LNCAP (cell line): ENCODE data around the gene C12orf60.

Source experiments
- TF ChIP-seq, protein P1 (sequence below): fragments of 450-650 bp; IDR thresholded peaks from 2 replicates; pipeline ENCODE4 v1.5.1; 2017; ENCODE audit warnings: mild to moderate bottlenecking

Gene C12orf60

DNA sequence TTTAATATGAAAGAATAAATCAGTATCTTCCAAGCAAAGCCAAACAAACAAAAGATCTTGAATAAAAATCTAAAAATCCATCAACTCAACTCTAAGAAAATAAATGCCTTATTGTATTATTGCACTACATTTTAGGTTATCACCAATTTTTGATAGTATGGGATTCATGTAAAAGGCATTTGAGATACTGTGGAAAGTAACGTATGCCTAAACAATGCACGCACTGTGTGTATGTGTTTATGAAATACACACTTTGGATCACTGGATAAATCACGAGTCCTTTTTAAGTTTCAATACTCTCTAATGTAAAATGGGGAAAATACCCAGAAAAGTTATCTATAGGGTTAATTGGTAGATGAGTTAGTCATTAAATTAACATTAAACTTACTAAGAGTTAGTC is 17.9 kb upstream of the C12orf60 start:
- TF ChIP-seq, protein P1, sequence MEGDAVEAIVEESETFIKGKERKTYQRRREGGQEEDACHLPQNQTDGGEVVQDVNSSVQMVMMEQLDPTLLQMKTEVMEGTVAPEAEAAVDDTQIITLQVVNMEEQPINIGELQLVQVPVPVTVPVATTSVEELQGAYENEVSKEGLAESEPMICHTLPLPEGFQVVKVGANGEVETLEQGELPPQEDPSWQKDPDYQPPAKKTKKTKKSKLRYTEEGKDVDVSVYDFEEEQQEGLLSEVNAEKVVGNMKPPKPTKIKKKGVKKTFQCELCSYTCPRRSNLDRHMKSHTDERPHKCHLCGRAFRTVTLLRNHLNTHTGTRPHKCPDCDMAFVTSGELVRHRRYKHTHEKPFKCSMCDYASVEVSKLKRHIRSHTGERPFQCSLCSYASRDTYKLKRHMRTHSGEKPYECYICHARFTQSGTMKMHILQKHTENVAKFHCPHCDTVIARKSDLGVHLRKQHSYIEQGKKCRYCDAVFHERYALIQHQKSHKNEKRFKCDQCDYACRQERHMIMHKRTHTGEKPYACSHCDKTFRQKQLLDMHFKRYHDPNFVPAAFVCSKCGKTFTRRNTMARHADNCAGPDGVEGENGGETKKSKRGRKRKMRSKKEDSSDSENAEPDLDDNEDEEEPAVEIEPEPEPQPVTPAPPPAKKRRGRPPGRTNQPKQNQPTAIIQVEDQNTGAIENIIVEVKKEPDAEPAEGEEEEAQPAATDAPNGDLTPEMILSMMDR = no peak

DNA sequence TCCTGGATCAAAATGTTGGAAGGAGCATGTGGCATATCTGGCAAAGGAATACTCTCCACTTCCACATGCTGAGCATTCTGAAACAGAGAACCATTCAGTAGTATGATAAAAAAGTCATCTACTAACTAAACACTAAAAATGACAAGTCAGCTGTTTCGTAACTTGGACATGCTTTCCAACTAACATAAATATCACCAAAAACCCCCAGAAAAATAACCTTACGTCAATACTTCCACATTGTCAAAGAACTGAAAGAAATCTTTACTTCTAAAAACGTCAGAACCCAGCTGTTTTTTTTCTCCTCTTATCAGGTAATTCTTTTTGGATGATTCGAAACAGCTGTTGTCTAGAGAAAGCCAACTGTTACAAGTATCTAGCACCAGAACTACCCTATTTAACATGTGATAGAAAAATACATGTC is 8.4 kb upstream of the C12orf60 start:
- TF ChIP-seq, protein P1 = no peak

DNA sequence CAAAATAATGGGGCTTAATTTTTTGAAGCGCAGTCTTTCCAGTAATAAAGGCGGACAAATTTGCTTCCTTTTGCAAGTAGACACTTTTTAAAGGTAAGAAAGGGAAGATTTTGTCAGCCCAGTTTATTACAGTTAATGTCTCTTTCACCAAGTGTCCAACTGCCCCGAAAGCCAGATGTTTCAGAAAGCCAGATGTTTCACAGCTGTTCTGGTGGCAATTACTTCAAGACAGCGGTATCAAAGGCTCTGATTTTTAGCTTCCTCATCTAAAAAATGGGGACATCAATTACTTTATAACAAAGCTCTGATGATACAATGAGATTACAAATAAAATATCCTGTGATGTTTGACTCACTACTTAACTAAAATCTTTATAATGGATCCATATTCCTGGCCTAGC is 1.2 kb upstream of the C12orf60 start:
- TF ChIP-seq, protein P1 = no peak

DNA sequence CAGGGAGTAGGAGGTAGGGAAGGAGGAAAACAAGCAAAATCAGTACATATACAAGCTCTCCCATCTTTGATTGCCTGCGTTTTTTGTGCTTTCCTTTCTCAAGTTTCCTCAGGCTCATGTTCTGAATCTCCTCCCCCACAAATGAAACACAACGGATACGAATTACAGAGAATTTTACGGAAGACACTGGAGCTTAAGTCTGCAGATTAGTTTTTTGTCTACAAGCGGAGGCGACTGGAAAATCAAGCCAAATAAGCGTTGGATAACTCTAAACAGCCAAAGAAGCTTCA is 804 bp upstream of the C12orf60 start:
- TF ChIP-seq, protein P1 = no peak

DNA sequence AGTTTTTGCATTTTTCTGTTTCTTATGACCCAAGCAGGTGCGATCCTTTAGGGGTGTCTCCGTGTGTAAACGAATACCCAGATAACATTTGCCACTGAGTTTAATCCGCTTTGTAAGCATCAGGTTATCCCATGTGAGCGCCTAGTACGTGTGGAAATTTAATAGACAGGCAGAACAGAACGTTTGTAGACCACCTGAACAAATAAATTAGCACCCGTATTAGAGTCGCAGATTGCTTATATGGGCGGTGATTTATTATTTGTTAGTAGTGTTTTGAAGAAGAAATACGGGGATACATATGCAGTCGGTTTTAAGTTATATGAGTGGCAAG is 325 bp downstream of the C12orf60 start:
- TF ChIP-seq, protein P1 = no peak

DNA sequence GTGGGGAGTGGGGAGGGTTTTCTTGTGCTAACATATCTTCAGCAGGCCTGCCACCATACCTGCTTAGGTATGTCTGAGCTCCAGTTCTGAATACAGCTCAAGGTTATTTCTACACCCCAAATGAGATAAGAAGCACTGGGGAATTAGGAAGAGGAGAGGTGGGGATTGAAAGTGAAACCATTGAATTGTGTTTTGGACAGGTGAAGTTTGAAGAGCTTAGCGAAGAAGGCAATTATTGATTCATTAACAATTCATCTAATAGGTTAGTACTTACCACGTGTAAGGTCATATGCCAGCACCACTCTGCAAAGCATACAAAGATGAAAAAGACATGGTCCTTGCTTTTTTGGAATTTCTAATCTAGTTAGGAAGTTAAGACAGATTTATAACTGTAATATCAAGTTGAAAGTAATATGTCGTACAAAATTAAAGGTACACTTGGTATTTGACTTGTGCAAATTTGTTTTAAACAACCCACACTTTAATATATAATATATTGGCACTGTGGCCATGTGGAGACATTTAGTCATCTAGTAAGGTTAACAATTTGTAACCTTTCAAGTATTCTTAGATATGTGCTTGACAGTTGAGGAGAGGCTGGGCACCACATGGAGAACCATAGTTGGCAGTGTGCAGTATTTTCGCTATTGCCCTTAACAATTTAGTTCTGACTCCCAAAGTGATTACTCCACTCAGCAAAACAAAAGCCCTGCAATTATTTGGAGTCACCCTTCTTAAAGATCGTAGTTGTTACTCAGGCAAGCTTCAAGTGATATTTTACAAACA is 6.9 kb downstream of the C12orf60 start:
- TF ChIP-seq, protein P1 = no peak

DNA sequence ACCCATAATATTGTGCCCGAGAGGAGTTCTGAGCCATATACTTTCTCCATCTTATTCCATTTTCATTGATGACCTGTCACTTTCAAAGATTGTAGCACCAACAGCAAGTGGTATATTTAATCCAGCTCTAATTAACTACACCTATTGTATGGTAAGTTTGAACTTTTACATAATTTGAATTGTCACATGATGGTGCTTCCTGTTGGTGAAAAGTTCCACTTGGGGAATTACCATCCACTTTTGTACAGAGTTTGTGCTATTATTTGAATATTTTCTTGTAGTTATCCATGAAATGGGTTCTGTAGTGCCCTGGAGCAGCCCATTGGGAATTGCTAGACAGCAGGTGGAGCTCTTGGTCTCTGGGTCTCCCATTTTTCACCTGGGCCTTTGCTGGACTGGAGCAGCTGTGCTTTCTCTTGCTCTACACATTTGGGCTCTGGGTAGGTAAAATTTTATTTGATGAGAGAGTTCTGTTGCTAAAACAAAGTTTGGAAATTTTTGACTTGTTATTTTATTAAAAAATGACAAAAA is 7.5 kb downstream of the C12orf60 start:
- TF ChIP-seq, protein P1 = peak; percentile 69

DNA sequence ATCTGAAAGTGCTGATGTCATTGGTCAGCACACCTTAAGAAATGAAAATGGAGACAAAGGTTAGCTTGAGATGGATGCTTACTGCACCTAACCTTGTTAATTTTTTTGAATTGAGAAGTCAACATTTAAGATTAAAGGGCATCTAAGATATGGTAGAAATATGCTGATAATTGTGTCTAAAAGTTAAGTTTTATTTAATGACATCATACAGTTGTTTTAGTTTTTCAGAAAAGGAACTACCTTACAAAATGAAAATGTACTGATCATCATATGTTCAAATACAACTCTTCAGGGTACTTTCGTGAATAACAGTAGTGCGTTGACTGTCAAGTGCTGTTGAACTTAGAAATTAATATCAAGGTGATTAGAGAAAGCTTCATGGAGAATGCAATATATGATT is 8.0 kb downstream of the C12orf60 start:
- TF ChIP-seq, protein P1 = no peak
